IPS DF 4.7 (cell line): ENCODE data around the gene RPS6KL1.

Experiments used
- DNase-seq: peaks from one replicate; pipeline ENCODE4 v3.0.0-alpha.2; 2013; ENCODE audit warnings: low spot score; ENCODE audit errors: extremely low read depth

The RPS6KL1 gene

GRCh38 chr14:74922752-74923401 lies at the start of gene RPS6KL1:
Gene RPS6KL1, minus strand, starts transcription at chr14:74923260. Its CDS starts 1,719 bp downstream, at chr14:74921541.
- no peak for DNase-seq

GRCh38 chr14:74968811-74969210 lies 45.8 kb upstream of the RPS6KL1 start:
- DNase-seq: no peak

GRCh38 chr14:74965486-74966153 lies 42.6 kb upstream of the RPS6KL1 start:
- DNase-seq: no peak

- no peak for DNase-seq
Observed at GRCh38 chr14:74964787-74965485, 41.9 kb upstream of the RPS6KL1 start.

- DNase-seq: no peak
Observed at GRCh38 chr14:74963705-74964271, 40.7 kb upstream of the RPS6KL1 start.

- DNase-seq: no peak
Observed at GRCh38 chr14:74963178-74963704, 40.2 kb upstream of the RPS6KL1 start.

- DNase-seq: no peak
Observed at GRCh38 chr14:74962493-74962892, 39.4 kb upstream of the RPS6KL1 start.

GRCh38 chr14:74962046-74962445 lies 39.0 kb upstream of the RPS6KL1 start:
- DNase-seq: no peak

GRCh38 chr14:74961238-74961911 lies 38.3 kb upstream of the RPS6KL1 start:
- DNase-seq: no peak

GRCh38 chr14:74960736-74961135 lies 37.7 kb upstream of the RPS6KL1 start:
- no peak for DNase-seq

GRCh38 chr14:74959596-74960180 lies 36.6 kb upstream of the RPS6KL1 start:
- no peak for DNase-seq

- no peak for DNase-seq
Observed at GRCh38 chr14:74956280-74957072, 33.4 kb upstream of the RPS6KL1 start.

- no peak for DNase-seq
Observed at GRCh38 chr14:74956027-74956279, 32.9 kb upstream of the RPS6KL1 start.

- DNase-seq: no peak
Observed at GRCh38 chr14:74955229-74956026, 32.4 kb upstream of the RPS6KL1 start, which contains the start of gene PGF. Gene PGF, minus strand, starts transcription at chr14:74955597. Its CDS starts 355 bp downstream, at chr14:74955242.

GRCh38 chr14:74954947-74955228 lies 31.8 kb upstream of the RPS6KL1 start:
- no peak for DNase-seq

- DNase-seq: no peak
Observed at GRCh38 chr14:74954232-74954946, 31.3 kb upstream of the RPS6KL1 start.

GRCh38 chr14:74953686-74954085 lies 30.6 kb upstream of the RPS6KL1 start:
- no peak for DNase-seq

- no peak for DNase-seq
Observed at GRCh38 chr14:74952697-74953484, 29.8 kb upstream of the RPS6KL1 start.
